NCI-H1436 treated with DMSO at 0.1 percent for 48 hours (cell line): Measurements from ENCODE around the gene CDY1B.
"Not testable (repeated sequence)": the region's sequence is repeated elsewhere in the genome, so short reads cannot be mapped to it uniquely, and the experiment has no call there.

ENCODE experiments used
- DNase-seq: peaks from one replicate; lab custom pipeline; 2025; lab: John Stamatoyannopoulos, UW

The CDY1B gene

GRCh38 chrY:24047919-24048318, at the start of gene CDY1B:
TSS of gene CDY1B (minus strand) at chrY:24048019. CDS start at chrY:24047688, 331 bp downstream.
- not testable (repeated sequence) for DNase-seq

- not testable (repeated sequence) for DNase-seq
Observed at GRCh38 chrY:24049525-24049924, 1.7 kb upstream of the CDY1B start.

GRCh38 chrY:24043209-24043608, 4.6 kb downstream of the CDY1B start:
- DNase-seq = not testable (repeated sequence)

- not testable (repeated sequence) for DNase-seq
Observed at GRCh38 chrY:24039008-24039718, 8.7 kb downstream of the CDY1B start.

GRCh38 chrY:24026212-24027103, 21.4 kb downstream of the CDY1B start:
- not testable (repeated sequence) for DNase-seq
